Upper lobe of left lung (tissue), 4 donors: ENCODE data around the gene ADRA2A.

Experiments used
- CTCF ChIP-seq, 6 experiments: fragments of 450-650 bp in 4 of 6; fragments of 200-600 bp in 2 of 6; sonication (generic) in 2 of 6; IDR thresholded peaks; one replicate each; pipeline ENCODE4 v1.5.1; 2016 to 2019; ENCODE audit warnings: antibody characterized with exemption in 6 of 6
- POLR2A ChIP-seq, 4 donors: fragments of 450-650 bp; IDR thresholded peaks; one replicate each; pipeline ENCODE4 v1.5.1; 2016 to 2017; ENCODE audit warnings: antibody characterized with exemption in 4 of 4, mild to moderate bottlenecking in 2 of 4

DNA sequence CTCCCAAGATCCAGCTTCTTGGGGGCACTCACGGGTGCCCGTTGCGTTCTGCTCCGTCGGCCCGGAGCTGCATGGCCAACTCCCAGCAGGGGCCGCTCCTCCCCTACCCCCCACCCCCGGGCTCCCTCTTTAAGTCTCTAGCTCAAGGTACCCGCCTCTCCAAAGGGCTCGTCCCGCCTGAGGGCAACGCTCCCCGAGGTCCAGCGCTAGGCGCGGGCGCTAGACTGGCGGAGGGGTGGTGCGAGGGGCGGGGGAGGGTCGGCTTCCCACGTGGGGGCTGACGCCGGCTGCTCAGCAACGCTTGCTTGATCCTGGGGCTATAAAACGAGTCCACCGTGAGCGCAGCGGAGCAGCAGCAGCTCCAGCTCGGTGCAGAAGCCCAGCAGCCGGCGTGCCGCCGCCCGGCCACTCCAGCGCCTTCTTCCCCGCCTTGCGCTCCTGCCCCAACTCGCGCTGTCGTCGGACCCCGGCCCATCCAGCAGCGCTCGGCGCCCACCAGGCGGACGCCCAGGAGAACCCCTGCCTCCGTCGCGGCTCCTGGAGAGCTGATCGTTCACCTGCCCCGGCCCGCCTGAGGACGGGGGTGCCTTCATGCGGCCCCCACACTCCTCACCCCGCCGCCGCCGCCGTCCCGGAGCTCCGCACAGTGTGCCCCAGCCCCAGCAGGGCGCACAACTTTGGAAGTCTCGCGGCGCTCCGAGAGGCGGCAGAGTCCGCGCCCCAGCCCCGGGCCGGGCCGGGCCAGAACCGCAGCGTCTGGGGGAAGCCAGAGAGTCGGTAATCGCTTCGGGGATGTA lies at the start of gene ADRA2A:
- TF ChIP-seq POLR2A (IDR thresholded peaks at IDR 0.05) = peak in 1 of 4 donors; percentile 26
- no peak for TF ChIP-seq CTCF (IDR thresholded peaks at IDR 0.05)
